Kidney (tissue), 14 donors: ENCODE data around the gene PRSS16. TPM values are rescaled to one million over a fixed set of nuclear protein-coding genes. Genes with fewer than 3 reads are reported as not detected.
"Not testable (repeated sequence)": the region's sequence is repeated elsewhere in the genome, so short reads cannot be mapped to it uniquely, and the experiment has no call there.

ENCODE experiments used
- DNase-seq, 5 donors: peaks; one replicate each; pipeline ENCODE4 v3.0.0-alpha.2; 2013 to 2020
- FAIRE-seq: peaks from 2 replicates; lab custom pipeline; 2012; peaks lifted over from hg19 to GRCh38; lab: Jason Lieb, UNC
- H3K27ac ChIP-seq, 2 donors: one replicate each; pipeline ENCODE4 v1.7.0; 2013; ENCODE audit warnings: low read depth in 2 of 2, low read length in 2 of 2, inconsistent platforms in 1 of 2
- H3K27me3 ChIP-seq: one replicate; pipeline ENCODE4 v1.7.1; 2013; ENCODE audit warnings: low read length, inconsistent platforms; ENCODE audit not compliant: control insufficient read depth, insufficient read depth
- H3K36me3 ChIP-seq, 3 donors: one replicate each; pipeline versions ENCODE4 v1.7.0 to v1.7.1; 2013; ENCODE audit warnings: low read length in 3 of 3, control low read depth in 1 of 3, inconsistent platforms in 1 of 3; ENCODE audit not compliant: insufficient read depth in 3 of 3, control insufficient read depth in 2 of 3
- H3K4me1 ChIP-seq, 3 donors: one replicate each; pipeline versions ENCODE4 v1.7.0 to v1.7.1; 2013; ENCODE audit warnings: low read length in 3 of 3, inconsistent platforms in 1 of 3, low read depth in 1 of 3; ENCODE audit not compliant: control insufficient read depth in 2 of 3, insufficient read depth in 2 of 3
- H3K4me3 ChIP-seq, 3 donors: one replicate each; pipeline versions ENCODE4 v1.7.0 to v1.8.1; 2013; ENCODE audit warnings: low read length in 3 of 3, control low read depth in 1 of 3, inconsistent platforms in 1 of 3
- H3K9ac ChIP-seq, 3 donors: one replicate each; pipeline versions ENCODE4 v1.7.0 to v1.7.1; 2013; ENCODE audit warnings: low read length in 3 of 3, control low read depth in 1 of 3, inconsistent platforms in 1 of 3
- H3K9me3 ChIP-seq, 3 donors: one replicate each; pipeline versions ENCODE4 v1.7.0 to v1.7.1; 2013; ENCODE audit warnings: low read length in 3 of 3, control low read depth in 1 of 3, inconsistent platforms in 1 of 3; ENCODE audit not compliant: control insufficient read depth in 2 of 3, insufficient read depth in 1 of 3
- CTCF ChIP-seq: IDR thresholded peaks from 3 replicates; pipeline ENCODE4 v1.5.1; 2012; ENCODE audit warnings: mild to moderate bottlenecking, moderate library complexity, borderline replicate concordance; ENCODE audit not compliant: insufficient read depth; ENCODE audit errors: extremely low read depth
- intact Hi-C: fragments of 100-400 bp; cut with DNase I; formaldehyde crosslinking; loops from one replicate; pipeline ENCODE4 v1.11.1; 2022
- polyA plus RNA-seq: library from polyadenylated mRNA; stranded (reverse); fragments of 350-450 nt; fragmentation: Illumina TruSeq; extraction: RNeasy Lipid Tissue Mini Kit (QIAGEN cat#74804); gene quantifications from one replicate; pipeline ENCODE4 v1.2.3, GENCODE V29; 2014; ENCODE audit warnings: low read depth, low replicate concordance; ENCODE audit not compliant: insufficient read depth
- total RNA-seq: library from RNA; stranded (reverse); fragmentation: NEBNext Ultra II Directional; extraction: Animal tissue kit (Norgen Biotek cat#: 25700); gene quantifications from one replicate; pipeline ENCODE4 v1.2.1, GENCODE V29; 2021
- donor health status: control.
- donor health status: control.
- donor health status: control.
- donor health status: control.
- donor health status: control.
- donor health status: DM: yes; HTN: yes; CAD: no.
- donor health status: Normal renal cell carcinoma (clear cell type).

The PRSS16 gene
- total and polyA plus RNA-seq, 2 donors from 2014 or later = 5.1 to 11.2 TPM

- no peak for TF ChIP-seq CTCF
- no peaks in the 10 kb centered on the region for H3K4me1 ChIP-seq
- DNase-seq (no peak), FAIRE-seq (no peak)
- no peak overlapping the region for H3K9ac ChIP-seq
- no peaks in the 10 kb centered on the region for H3K36me3 ChIP-seq
- peaks cover 0 to 7% (median 0%) of the 10 kb centered on the region in 3 donors for H3K9me3 ChIP-seq
- no peak overlapping the region for H3K27ac ChIP-seq
- H3K27me3 ChIP-seq = peaks cover 15% of the 10 kb centered on the region
- intact Hi-C loops = no loop called here
- no peak overlapping the region for H3K4me3 ChIP-seq
Observed at GRCh38 chr6:27213544-27214125, 33.9 kb upstream of the PRSS16 start.

GRCh38 chr6:27214126-27214601, 33.3 kb upstream of the PRSS16 start:
- intact Hi-C loops = no loop called here
- peaks cover 15% of the 10 kb centered on the region for H3K27me3 ChIP-seq
- no peak for FAIRE-seq

GRCh38 chr6:27216874-27217273, 30.6 kb upstream of the PRSS16 start:
- Histone ChIP-seq H3K27me3 (peaks cover 15% of the 10 kb centered on the region), H3K4me1 (no peaks in the 10 kb centered on the region), H3K9me3 (peaks cover 0 to 7% (median 0%) of the 10 kb centered on the region in 3 donors), H3K4me3 (no peak overlapping the region), H3K9ac (no peak overlapping the region), H3K36me3 (no peaks in the 10 kb centered on the region), H3K27ac (no peak overlapping the region)
- no peak for FAIRE-seq
- DNase-seq = no peak
- intact Hi-C loops = no loop called here
- no peak for TF ChIP-seq CTCF

More at GRCh38 chr6:27214126-27214601, 33.3 kb upstream of the PRSS16 start:
- Histone ChIP-seq H3K9ac (no peak overlapping the region), H3K4me3 (no peak overlapping the region), H3K4me1 (no peaks in the 10 kb centered on the region), H3K9me3 (peaks cover 0 to 7% (median 0%) of the 10 kb centered on the region in 3 donors), H3K36me3 (no peaks in the 10 kb centered on the region), H3K27ac (no peak overlapping the region)
- no peak for TF ChIP-seq CTCF
- no peak for DNase-seq

- H3K36me3 ChIP-seq, H3K27me3 ChIP-seq, H3K4me1 ChIP-seq, intact Hi-C loops, H3K4me3 ChIP-seq, H3K9ac ChIP-seq, FAIRE-seq, H3K27ac ChIP-seq, H3K9me3 ChIP-seq, DNase-seq: not testable (repeated sequence)
Observed at GRCh38 chr6:27222971-27223370, 24.5 kb upstream of the PRSS16 start.
